Erythroblast (primary cell): ENCODE results near the gene WFDC10B.
"Not testable (repeated sequence)": the region's sequence is repeated elsewhere in the genome, so short reads cannot be mapped to it uniquely, and the experiment has no call there.

Experiments
- DNase-seq, 2 experiments: peaks; one replicate each; lab custom pipeline; 2025; lab: John Stamatoyannopoulos, UW
- GATA1 ChIP-seq: IDR thresholded peaks from 2 replicates; pipeline ENCODE4 v1.6.1; 2011; ENCODE audit warnings: low read depth, mild to moderate bottlenecking, control low read depth, low read length, moderate library complexity
- POLR2A ChIP-seq: IDR thresholded peaks from 2 replicates; pipeline ENCODE4 v1.6.1; 2011; ENCODE audit warnings: mild to moderate bottlenecking, low read length

WFDC10B gene

GRCh38 chr20:45685896-45686295 lies 18.9 kb downstream of the WFDC10B start:
- DNase-seq = no peak
- TF ChIP-seq POLR2A (no peak), GATA1 (no peak)

GRCh38 chr20:45679650-45680049 lies 25.2 kb downstream of the WFDC10B start:
- DNase-seq = no peak
- no peak for TF ChIP-seq POLR2A
- no peak for TF ChIP-seq GATA1

DNA sequence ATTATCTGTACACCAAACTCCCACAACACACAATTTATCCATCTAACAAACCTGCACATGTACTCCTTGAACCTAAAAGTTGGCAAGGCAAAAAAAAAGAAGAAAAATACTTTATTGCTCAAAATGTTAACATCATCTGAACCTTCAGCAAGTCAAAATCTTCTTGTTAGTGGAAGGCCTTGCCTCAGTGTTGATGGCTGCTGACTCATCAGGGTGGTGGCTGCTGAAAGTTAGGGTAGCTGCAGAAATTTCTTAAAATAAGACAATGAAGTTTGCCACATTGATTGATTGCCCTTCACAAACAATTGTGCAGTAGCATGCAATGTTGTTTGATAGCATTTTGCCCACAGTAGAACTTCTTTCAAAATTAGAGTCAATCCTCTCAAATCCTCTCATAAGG lies 32.1 kb downstream of the WFDC10B start:
- DNase-seq = no peak
- TF ChIP-seq POLR2A (no peak), GATA1 (no peak)

- no peak for TF ChIP-seq GATA1
- TF ChIP-seq POLR2A = no peak
- DNase-seq = no peak
Measured at GRCh38 chr20:45670139-45670538, 34.7 kb downstream of the WFDC10B start, which contains the start of gene WFDC11. Gene WFDC11, minus strand, starts transcription at chr20:45670239. Its CDS starts 19,639 bp downstream, at chr20:45650600.

DNA sequence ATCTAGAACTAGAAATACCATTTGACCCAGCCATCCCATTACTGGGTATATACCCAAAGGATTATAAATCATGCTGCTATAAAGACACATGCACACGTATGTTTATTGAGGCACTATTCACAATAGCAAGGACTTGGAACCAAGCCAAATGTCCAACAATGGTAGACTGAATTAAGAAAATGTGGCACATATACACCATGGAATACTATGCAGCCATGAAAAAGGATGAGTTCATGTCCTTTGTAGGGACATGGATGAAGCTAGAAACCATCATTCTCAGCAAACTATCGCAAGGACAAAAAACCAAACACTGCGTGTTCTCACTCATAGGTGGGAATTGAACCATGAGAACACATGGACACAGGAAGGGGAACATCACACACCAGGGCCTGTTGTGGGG lies 47.8 kb downstream of the WFDC10B start:
- not testable (repeated sequence) for DNase-seq

DNA sequence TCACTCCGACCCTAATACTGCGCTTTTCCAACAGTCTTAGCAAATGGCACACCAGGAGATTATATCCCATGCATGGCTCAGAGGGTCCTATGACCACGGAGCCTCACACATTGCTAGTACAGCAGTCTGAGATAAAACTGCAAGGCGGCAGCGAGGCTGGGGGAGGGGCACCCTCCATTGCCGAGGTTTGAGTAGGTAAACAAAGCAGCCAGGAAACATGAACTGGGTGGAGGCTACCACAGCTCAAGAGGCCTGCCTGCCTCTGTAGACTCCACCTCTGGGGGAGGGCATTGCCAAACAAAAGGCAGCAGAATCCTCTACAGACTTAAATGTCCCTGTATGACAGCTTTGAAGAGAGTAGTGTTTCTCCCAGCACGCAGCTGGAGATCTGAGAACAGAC lies 53.1 kb downstream of the WFDC10B start:
- not testable (repeated sequence) for DNase-seq

DNA sequence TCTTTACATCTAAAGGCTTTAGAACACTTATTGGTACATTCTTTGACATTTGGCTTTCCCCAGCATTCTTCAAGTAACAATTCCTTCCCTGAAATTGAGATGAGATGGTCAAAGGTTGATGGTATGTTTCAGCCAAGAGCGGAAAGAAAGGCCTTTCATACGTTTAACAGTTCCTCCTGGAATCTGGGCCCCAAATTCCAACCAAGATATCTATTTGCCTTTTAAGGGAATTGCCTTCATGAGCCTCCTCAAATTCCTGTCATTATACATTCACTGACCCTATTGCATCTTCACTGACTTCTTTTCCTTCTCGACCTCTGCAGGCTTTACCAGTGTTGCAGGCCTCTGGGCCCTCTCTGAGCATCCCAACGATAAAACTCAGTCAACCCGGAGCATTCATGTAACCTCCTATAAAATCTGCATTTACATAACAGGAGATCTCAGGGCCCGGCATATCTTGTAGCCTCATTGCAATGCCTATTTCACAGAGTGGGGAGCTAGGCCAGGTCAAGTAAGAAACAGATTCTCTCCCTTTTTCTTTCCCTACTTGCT lies 55.4 kb downstream of the WFDC10B start:
- no peak for DNase-seq
- TF ChIP-seq GATA1 (no peak), POLR2A (no peak)

DNA sequence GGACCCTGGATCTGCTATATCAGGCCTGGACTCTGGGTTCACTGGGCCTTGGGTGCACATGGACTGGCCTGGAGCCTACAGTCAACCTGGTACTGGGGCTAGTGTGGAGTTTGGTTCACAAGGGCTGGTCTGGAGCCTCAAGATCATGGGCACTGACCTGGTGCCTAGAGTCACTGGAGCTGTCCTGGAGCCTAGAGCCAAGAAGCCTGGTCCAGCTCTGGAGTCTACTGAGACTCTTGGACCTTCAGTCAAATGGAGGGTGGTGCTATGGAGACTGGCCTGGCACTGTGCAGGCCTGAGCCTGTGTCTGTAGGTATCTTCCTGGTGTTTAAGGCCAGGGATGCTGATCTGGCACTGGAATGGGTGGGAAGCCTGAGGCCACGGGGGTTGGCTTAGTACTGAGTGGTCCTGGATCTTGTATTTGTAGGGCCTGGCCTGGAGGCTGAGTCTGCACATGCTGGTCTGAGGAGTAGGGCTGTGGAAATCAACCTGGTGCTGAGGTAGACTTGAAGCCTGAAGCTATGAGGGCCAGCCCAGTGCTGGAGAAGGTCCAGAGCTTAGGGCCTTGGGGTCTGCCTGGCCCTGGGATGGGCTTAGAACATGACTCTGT lies 57.3 kb downstream of the WFDC10B start:
- DNase-seq = no peak

GRCh38 chr20:45646875-45647274 lies 57.9 kb downstream of the WFDC10B start:
- no peak for TF ChIP-seq POLR2A
- no peak for TF ChIP-seq GATA1
- no peak for DNase-seq

More for the DNA sequence above, 57.3 kb downstream of the WFDC10B start:
- no peak for TF ChIP-seq GATA1
- no peak for TF ChIP-seq POLR2A

- DNase-seq = not testable (repeated sequence)
Measured at GRCh38 chr20:45645869-45646268, 59.0 kb downstream of the WFDC10B start.

DNA sequence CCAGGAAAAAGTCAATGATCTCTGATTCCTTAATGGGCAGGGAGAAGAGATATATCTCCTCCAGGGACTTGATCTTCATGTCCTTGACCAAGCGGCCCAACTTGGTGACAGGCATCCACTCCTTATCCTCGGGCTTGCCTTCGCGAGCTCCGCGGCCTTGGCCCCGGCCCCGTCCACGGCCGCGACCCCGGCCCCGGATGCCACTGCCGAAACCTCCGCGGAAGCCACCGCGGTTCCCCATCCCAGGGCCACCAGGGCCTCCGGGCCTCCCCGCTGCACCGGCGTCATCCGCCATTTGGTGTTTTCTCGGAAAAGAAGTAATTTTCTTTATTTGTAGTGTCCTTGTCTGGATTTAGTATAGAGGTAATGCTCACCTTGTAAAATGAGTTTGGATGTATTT lies 63.7 kb downstream of the WFDC10B start:
- DNase-seq = not testable (repeated sequence)

- TF ChIP-seq GATA1 = no peak
- no peak for TF ChIP-seq POLR2A
Measured at GRCh38 chr20:45639687-45640086, 65.1 kb downstream of the WFDC10B start.

GRCh38 chr20:45636513-45636912 lies 68.3 kb downstream of the WFDC10B start:
- DNase-seq = no peak
- TF ChIP-seq GATA1 (no peak), POLR2A (no peak)

More at GRCh38 chr20:45639687-45640086, 65.1 kb downstream of the WFDC10B start:
- no peak for DNase-seq
